GM12865 (cell line): ENCODE data around the gene EPB41.
"Not testable (repeated sequence)": the region's sequence is repeated elsewhere in the genome, so short reads cannot be mapped to it uniquely, and the experiment has no call there.

Experiments used
- DNase-seq: peaks from one replicate; pipeline ENCODE4 v3.0.0; 2010; ENCODE audit warnings: low read depth
- H3K4me3 ChIP-seq: 2 replicates; pipeline ENCODE4 v1.5.1; 2011; ENCODE audit warnings: mild to moderate bottlenecking, low read depth, low read length, control low read depth
- TF ChIP-seq, protein P1 (sequence below): IDR thresholded peaks from 2 replicates; pipeline ENCODE4 v1.5.1; 2011; ENCODE audit warnings: low read length, control low read depth, low read depth, inconsistent platforms; ENCODE audit not compliant: insufficient read depth; ENCODE audit errors: missing control alignments

The EPB41 gene

GRCh38 chr1:29136391-29136915 is 222.1 kb downstream of the EPB41 start:
- no peak overlapping the region for H3K4me3 ChIP-seq
- TF ChIP-seq, protein P1, sequence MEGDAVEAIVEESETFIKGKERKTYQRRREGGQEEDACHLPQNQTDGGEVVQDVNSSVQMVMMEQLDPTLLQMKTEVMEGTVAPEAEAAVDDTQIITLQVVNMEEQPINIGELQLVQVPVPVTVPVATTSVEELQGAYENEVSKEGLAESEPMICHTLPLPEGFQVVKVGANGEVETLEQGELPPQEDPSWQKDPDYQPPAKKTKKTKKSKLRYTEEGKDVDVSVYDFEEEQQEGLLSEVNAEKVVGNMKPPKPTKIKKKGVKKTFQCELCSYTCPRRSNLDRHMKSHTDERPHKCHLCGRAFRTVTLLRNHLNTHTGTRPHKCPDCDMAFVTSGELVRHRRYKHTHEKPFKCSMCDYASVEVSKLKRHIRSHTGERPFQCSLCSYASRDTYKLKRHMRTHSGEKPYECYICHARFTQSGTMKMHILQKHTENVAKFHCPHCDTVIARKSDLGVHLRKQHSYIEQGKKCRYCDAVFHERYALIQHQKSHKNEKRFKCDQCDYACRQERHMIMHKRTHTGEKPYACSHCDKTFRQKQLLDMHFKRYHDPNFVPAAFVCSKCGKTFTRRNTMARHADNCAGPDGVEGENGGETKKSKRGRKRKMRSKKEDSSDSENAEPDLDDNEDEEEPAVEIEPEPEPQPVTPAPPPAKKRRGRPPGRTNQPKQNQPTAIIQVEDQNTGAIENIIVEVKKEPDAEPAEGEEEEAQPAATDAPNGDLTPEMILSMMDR = no peak
- no peak for DNase-seq

GRCh38 chr1:29142714-29143113 is 228.3 kb downstream of the EPB41 start:
- TF ChIP-seq, protein P1 = no peak
- DNase-seq = no peak
- no peak overlapping the region for H3K4me3 ChIP-seq

DNA sequence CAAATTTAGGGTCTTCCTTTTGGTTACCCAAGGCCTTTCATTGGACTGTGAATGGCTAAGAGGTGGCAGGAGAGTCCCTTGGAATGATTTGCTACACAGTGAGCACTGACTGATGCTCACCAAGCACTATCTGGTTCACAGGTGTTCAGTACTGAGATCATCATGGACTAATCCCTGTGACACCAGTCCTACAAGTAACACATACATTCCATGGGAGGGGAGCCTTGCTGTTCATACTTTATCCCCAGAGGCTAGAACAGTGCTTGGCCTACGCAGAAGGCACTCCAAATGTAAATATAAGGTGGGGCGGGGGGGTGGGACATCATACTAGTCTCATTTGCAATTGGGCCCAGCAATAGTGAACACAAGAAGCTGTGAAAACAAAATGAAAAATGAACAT is 229.8 kb downstream of the EPB41 start:
- TF ChIP-seq, protein P1 = no peak
- H3K4me3 ChIP-seq = no peak overlapping the region
- DNase-seq = no peak

DNA sequence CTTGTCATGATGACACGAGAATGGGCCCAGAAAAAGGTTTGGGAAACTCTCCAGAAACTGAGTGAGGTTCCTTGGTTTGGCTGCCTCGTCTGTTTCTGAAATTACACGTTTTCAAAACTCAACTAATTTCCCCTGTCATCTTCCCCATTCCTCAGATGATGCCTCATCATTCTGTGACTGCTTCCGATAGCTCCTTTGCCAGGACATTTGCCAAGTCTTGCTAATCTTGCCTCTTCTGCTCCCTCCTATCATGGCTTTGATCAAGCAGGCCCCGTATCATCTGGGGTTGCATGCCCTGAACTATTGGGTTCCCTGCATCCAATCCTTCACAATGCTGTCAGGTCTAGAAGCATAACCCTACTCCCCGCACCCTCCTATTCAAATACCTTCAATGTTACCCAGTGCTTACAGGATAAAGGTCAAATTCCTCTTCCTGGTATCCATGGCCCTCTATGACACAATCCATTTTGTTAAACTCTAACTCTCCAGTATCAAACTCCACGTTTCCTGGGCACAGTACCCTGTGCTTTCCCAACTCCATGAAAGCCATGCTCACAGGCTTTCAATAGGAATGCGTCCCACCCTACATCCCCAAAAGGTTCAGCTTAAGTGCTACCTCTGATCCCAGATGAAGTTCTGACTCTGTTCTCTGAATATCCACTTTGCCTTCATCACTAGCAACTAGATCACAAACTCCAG is 231.5 kb downstream of the EPB41 start:
- TF ChIP-seq, protein P1 = no peak
- no peak for DNase-seq
- no peak overlapping the region for H3K4me3 ChIP-seq

GRCh38 chr1:29148656-29149491 is 234.5 kb downstream of the EPB41 start:
- no peak overlapping the region for H3K4me3 ChIP-seq
- no peak for DNase-seq
- TF ChIP-seq, protein P1 = no peak

DNA sequence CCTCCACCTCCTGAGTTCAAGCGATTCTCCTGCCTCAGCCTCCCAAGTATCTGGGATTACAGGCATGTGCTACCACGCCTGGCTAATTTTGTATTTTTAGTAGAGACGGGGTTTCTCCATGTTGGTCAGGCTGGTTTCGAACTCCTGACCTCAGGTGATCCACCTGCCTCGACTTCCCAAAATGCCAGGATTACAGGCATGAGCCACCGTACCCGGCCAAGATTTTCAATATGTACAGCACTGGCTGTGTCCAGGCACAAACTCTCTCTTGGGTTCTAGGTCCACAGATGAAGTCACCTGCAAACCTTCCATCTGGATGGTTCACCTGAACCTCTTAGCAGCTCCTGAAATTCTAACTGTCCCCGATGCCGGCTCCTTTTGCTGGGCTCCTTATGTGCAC is 236.0 kb downstream of the EPB41 start:
- H3K4me3 ChIP-seq, DNase-seq: not testable (repeated sequence)

DNA sequence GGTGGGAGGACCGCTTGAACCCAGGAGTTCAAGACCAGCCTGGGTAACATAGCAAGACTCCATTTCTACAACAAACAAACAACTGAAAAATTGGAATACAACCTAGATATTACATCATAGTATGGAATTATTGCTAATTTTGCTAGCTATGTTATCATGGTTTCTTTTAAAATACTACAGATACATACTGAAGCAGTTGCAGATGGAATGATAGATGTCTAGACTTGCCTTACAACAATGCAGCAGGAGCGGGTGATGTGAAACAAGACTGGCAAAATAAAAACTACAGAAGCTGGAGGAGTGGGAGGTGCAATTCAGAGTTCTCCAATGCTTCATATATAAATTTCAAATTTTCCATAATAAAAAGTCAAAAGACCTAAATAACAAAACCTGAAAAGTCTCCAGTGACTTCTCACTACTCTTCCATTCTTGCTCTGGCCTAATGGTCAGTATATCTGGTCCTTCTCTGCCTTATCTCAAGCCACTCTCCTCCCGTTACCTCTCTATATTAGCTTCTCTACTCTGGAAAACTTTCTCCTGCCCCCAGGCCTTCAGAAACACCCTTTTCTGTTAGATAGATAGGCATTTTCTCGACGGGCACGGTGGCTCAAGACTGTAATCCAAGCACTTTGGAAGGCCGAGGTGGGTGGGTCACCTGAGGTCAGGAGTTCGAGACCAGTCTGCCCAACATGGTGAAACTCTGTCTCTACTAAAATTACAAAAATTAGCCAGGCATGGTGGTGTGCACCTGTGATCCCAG is 237.9 kb downstream of the EPB41 start:
- TF ChIP-seq, protein P1 = no peak
- no peak overlapping the region for H3K4me3 ChIP-seq
- no peak for DNase-seq
